ENCODE measurements around the gene KIF5B.
A peak's percentile ranks its signal among the peaks of the same experiment; 100 is the strongest.
"Not testable (repeated sequence)": the region's sequence is repeated elsewhere in the genome, so short reads cannot be mapped to it uniquely, and the experiment has no call there.

The KIF5B gene

GRCh38 chr10:32015386-32015785 lies 40.8 kb downstream of the KIF5B start:
- no peaks in the 10 kb centered on the region for H3K9me3 ChIP-seq (ENCODE audit: control insufficient read depth, insufficient read depth, low read depth, low read length)
- H3K27me3 ChIP-seq (ENCODE audit: control insufficient read depth, insufficient read depth, low read length) = no peaks in the 10 kb centered on the region
- no peaks in the 10 kb centered on the region for H3K4me1 ChIP-seq (ENCODE audit: control insufficient read depth, insufficient read depth, low read length)
- no peak overlapping the region for H3K27ac ChIP-seq (ENCODE audit: low read depth, low read length)
- peaks cover 98% of the 10 kb centered on the region for H3K36me3 ChIP-seq (ENCODE audit: control insufficient read depth, insufficient read depth, low read length)
- no peak overlapping the region for H3K9ac ChIP-seq (ENCODE audit: low read length)
- no peak overlapping the region for H3K4me3 ChIP-seq (ENCODE audit: low read depth, low read length)

GRCh38 chr10:32007026-32007425 lies 49.2 kb downstream of the KIF5B start:
- Histone ChIP-seq H3K36me3 (ENCODE audit: control insufficient read depth, insufficient read depth, low read length) (peaks cover 49% of the 10 kb centered on the region), H3K27me3 (ENCODE audit: control insufficient read depth, insufficient read depth, low read length) (no peaks in the 10 kb centered on the region), H3K4me1 (ENCODE audit: control insufficient read depth, insufficient read depth, low read length) (peaks cover 15% of the 10 kb centered on the region), H3K27ac (ENCODE audit: low read depth, low read length) (no peak overlapping the region), H3K9ac (ENCODE audit: low read length) (no peak overlapping the region), H3K4me3 (ENCODE audit: low read depth, low read length) (no peak overlapping the region), H3K9me3 (ENCODE audit: control insufficient read depth, insufficient read depth, low read depth, low read length) (no peaks in the 10 kb centered on the region)

GRCh38 chr10:32005050-32005449 lies 51.2 kb downstream of the KIF5B start:
- H3K9me3 ChIP-seq (ENCODE audit: control insufficient read depth, insufficient read depth, low read depth, low read length) = no peaks in the 10 kb centered on the region
- H3K27ac ChIP-seq (ENCODE audit: low read depth, low read length) = no peak overlapping the region
- H3K27me3 ChIP-seq (ENCODE audit: control insufficient read depth, insufficient read depth, low read length) = no peaks in the 10 kb centered on the region
- H3K9ac ChIP-seq (ENCODE audit: low read length) = no peak overlapping the region
- H3K4me1 ChIP-seq (ENCODE audit: control insufficient read depth, insufficient read depth, low read length) = peaks cover 31% of the 10 kb centered on the region
- peaks cover 29% of the 10 kb centered on the region for H3K36me3 ChIP-seq (ENCODE audit: control insufficient read depth, insufficient read depth, low read length)
- no peak overlapping the region for H3K4me3 ChIP-seq (ENCODE audit: low read depth, low read length)

GRCh38 chr10:32004161-32004591 lies 52.0 kb downstream of the KIF5B start:
- H3K27ac ChIP-seq (ENCODE audit: low read depth, low read length) = no peak overlapping the region

GRCh38 chr10:32002531-32002930 lies 53.7 kb downstream of the KIF5B start:
- H3K9ac ChIP-seq (ENCODE audit: low read length) = no peak overlapping the region
- H3K9me3 ChIP-seq (ENCODE audit: control insufficient read depth, insufficient read depth, low read depth, low read length) = no peaks in the 10 kb centered on the region
- no peak overlapping the region for H3K4me3 ChIP-seq (ENCODE audit: low read depth, low read length)
- H3K4me1 ChIP-seq (ENCODE audit: control insufficient read depth, insufficient read depth, low read length) = peaks cover 41% of the 10 kb centered on the region
- H3K36me3 ChIP-seq (ENCODE audit: control insufficient read depth, insufficient read depth, low read length) = peaks cover 11% of the 10 kb centered on the region; the same call in 1 of the 2 replicates
- no peaks in the 10 kb centered on the region for H3K27me3 ChIP-seq (ENCODE audit: control insufficient read depth, insufficient read depth, low read length)
- 0 out of 2 replicates have a peak overlapping the region, but pooled peaks have one; percentile 10 for H3K27ac ChIP-seq (ENCODE audit: low read depth, low read length)

More at GRCh38 chr10:32004161-32004591, 52.0 kb downstream of the KIF5B start:
- Histone ChIP-seq H3K4me3 (ENCODE audit: low read depth, low read length) (no peak overlapping the region), H3K27me3 (ENCODE audit: control insufficient read depth, insufficient read depth, low read length) (no peaks in the 10 kb centered on the region), H3K4me1 (ENCODE audit: control insufficient read depth, insufficient read depth, low read length) (peaks cover 38% of the 10 kb centered on the region), H3K9me3 (ENCODE audit: control insufficient read depth, insufficient read depth, low read depth, low read length) (no peaks in the 10 kb centered on the region), H3K9ac (ENCODE audit: low read length) (no peak overlapping the region), H3K36me3 (ENCODE audit: control insufficient read depth, insufficient read depth, low read length) (peaks cover 21% of the 10 kb centered on the region)

- H3K9me3 ChIP-seq (ENCODE audit: control insufficient read depth, insufficient read depth, low read depth, low read length) = no peaks in the 10 kb centered on the region
- no peak overlapping the region for H3K27ac ChIP-seq (ENCODE audit: low read depth, low read length)
- H3K4me1 ChIP-seq (ENCODE audit: control insufficient read depth, insufficient read depth, low read length) = peaks cover 41% of the 10 kb centered on the region
- peaks cover 6% of the 10 kb centered on the region; the same call in 1 of the 2 replicates for H3K36me3 ChIP-seq (ENCODE audit: control insufficient read depth, insufficient read depth, low read length)
- no peak overlapping the region for H3K4me3 ChIP-seq (ENCODE audit: low read depth, low read length)
- H3K9ac ChIP-seq (ENCODE audit: low read length) = no peak overlapping the region
- no peaks in the 10 kb centered on the region for H3K27me3 ChIP-seq (ENCODE audit: control insufficient read depth, insufficient read depth, low read length)
Measured at GRCh38 chr10:32000937-32001336, 55.3 kb downstream of the KIF5B start.

GRCh38 chr10:31999836-32000235 lies 56.4 kb downstream of the KIF5B start:
- no peak overlapping the region for H3K9ac ChIP-seq (ENCODE audit: low read length)
- peaks cover 41% of the 10 kb centered on the region for H3K4me1 ChIP-seq (ENCODE audit: control insufficient read depth, insufficient read depth, low read length)
- no peak overlapping the region for H3K27ac ChIP-seq (ENCODE audit: low read depth, low read length)
- H3K27me3 ChIP-seq (ENCODE audit: control insufficient read depth, insufficient read depth, low read length) = no peaks in the 10 kb centered on the region
- H3K4me3 ChIP-seq (ENCODE audit: low read depth, low read length) = no peak overlapping the region
- no peaks in the 10 kb centered on the region for H3K36me3 ChIP-seq (ENCODE audit: control insufficient read depth, insufficient read depth, low read length)
- no peaks in the 10 kb centered on the region for H3K9me3 ChIP-seq (ENCODE audit: control insufficient read depth, insufficient read depth, low read depth, low read length)

- Histone ChIP-seq H3K4me1 (ENCODE audit: control insufficient read depth, insufficient read depth, low read length) (peaks cover 41% of the 10 kb centered on the region), H3K27ac (ENCODE audit: low read depth, low read length) (no peak overlapping the region), H3K4me3 (ENCODE audit: low read depth, low read length) (no peak overlapping the region), H3K9ac (ENCODE audit: low read length) (no peak overlapping the region), H3K36me3 (ENCODE audit: control insufficient read depth, insufficient read depth, low read length) (no peaks in the 10 kb centered on the region), H3K9me3 (ENCODE audit: control insufficient read depth, insufficient read depth, low read depth, low read length) (no peaks in the 10 kb centered on the region), H3K27me3 (ENCODE audit: control insufficient read depth, insufficient read depth, low read length) (no peaks in the 10 kb centered on the region)
Measured at GRCh38 chr10:31999070-31999660, 57.1 kb downstream of the KIF5B start.

- Histone ChIP-seq H3K9ac (ENCODE audit: low read length) (no peak overlapping the region), H3K27me3 (ENCODE audit: control insufficient read depth, insufficient read depth, low read length) (no peaks in the 10 kb centered on the region), H3K9me3 (ENCODE audit: control insufficient read depth, insufficient read depth, low read depth, low read length) (no peaks in the 10 kb centered on the region), H3K27ac (ENCODE audit: low read depth, low read length) (no peak overlapping the region), H3K4me3 (ENCODE audit: low read depth, low read length) (no peak overlapping the region), H3K4me1 (ENCODE audit: control insufficient read depth, insufficient read depth, low read length) (peaks cover 9% of the 10 kb centered on the region; the same call in 1 of the 2 replicates), H3K36me3 (ENCODE audit: control insufficient read depth, insufficient read depth, low read length) (no peaks in the 10 kb centered on the region)
Measured at GRCh38 chr10:31994926-31995325, 61.3 kb downstream of the KIF5B start.

- H3K9ac ChIP-seq (ENCODE audit: low read length) = no peak overlapping the region
- H3K4me3 ChIP-seq (ENCODE audit: low read depth, low read length) = no peak overlapping the region
- H3K27me3 ChIP-seq (ENCODE audit: control insufficient read depth, insufficient read depth, low read length) = no peaks in the 10 kb centered on the region
- no peaks in the 10 kb centered on the region for H3K9me3 ChIP-seq (ENCODE audit: control insufficient read depth, insufficient read depth, low read depth, low read length)
- no peaks in the 10 kb centered on the region for H3K36me3 ChIP-seq (ENCODE audit: control insufficient read depth, insufficient read depth, low read length)
- no peak overlapping the region for H3K27ac ChIP-seq (ENCODE audit: low read depth, low read length)
- H3K4me1 ChIP-seq (ENCODE audit: control insufficient read depth, insufficient read depth, low read length) = no peaks in the 10 kb centered on the region
Measured at GRCh38 chr10:31990937-31991336, 65.3 kb downstream of the KIF5B start.

GRCh38 chr10:31987786-31988185 lies 68.4 kb downstream of the KIF5B start:
- H3K4me3 ChIP-seq (ENCODE audit: low read depth, low read length); H3K9ac ChIP-seq (ENCODE audit: low read length); H3K36me3 ChIP-seq (ENCODE audit: control insufficient read depth, insufficient read depth, low read length); H3K9me3 ChIP-seq (ENCODE audit: control insufficient read depth, insufficient read depth, low read depth, low read length); H3K27me3 ChIP-seq (ENCODE audit: control insufficient read depth, insufficient read depth, low read length); H3K27ac ChIP-seq (ENCODE audit: low read depth, low read length); H3K4me1 ChIP-seq (ENCODE audit: control insufficient read depth, insufficient read depth, low read length): not testable (repeated sequence)
